Activated naive CD8-positive, alpha-beta T cell treated with anti-CD3 and anti-CD28 coated beads, Interleukin-2, amount 50 U/mL, for 16 hours (primary cell): ENCODE data around the gene ATIC.
"Not testable (repeated sequence)": the region's sequence is repeated elsewhere in the genome, so short reads cannot be mapped to it uniquely, and the experiment has no call there.

ENCODE experiments used
- DNase-seq: peaks from one replicate; pipeline ENCODE4 v3.0.0-alpha.2; 2020; ENCODE audit warnings: low read depth, low spot score

ATIC gene

DNA sequence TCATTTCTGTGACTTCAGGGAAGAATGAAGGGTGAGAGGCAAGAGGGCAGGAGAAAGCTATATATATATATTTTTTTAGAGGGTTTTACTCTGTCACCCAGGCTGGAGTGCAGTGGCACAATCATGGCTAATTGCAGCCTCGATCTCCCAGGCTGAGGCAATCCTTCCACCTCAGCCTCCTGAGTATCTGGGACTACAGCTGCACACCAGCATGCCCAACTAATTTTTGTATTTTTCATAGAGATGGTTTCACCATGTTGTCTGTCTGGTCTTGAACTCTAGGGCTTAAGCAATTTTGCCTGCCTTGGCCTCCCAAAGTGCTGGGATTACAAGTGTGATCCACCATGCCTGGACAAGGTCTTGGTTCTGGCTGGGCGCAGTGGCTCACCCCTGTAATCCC, 3.4 kb downstream of the ATIC start:
- DNase-seq: no peak

DNA sequence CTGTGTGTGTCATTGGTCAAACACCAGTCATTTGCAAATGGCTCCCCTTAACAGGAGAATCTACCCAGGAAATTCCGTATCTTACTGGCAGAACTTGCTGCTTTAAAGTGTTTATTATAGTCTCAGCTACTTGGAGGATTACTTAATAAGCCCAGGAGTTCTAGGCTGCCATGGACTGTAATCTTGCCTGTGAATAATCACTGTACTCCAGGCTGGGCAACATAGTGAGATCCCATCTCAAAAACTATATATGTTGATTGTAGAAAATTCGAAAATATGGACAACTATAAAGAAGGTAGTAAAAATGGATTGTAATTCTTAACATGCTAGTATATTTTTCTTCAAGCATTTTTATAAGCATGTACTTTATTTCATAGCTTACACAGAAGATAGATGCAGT, 4.5 kb downstream of the ATIC start:
- DNase-seq: no peak

DNA sequence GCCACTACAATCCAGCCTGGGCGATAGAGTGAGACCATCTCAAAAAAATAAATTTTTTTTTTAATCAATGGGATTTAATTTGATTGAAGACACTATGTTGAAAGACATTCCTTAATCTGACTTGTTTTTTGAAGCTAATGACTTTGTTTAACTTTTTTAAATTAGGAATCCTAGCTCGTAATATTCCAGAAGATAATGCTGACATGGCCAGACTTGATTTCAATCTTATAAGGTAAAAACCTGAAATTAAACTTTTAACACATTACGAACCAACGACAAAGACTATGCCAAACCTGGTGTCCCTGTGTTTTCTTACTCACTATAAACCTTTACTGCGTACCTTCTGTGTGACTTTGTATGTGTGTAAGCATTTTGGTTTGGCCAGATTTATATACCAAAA, 7.6 kb downstream of the ATIC start:
- no peak for DNase-seq

DNA sequence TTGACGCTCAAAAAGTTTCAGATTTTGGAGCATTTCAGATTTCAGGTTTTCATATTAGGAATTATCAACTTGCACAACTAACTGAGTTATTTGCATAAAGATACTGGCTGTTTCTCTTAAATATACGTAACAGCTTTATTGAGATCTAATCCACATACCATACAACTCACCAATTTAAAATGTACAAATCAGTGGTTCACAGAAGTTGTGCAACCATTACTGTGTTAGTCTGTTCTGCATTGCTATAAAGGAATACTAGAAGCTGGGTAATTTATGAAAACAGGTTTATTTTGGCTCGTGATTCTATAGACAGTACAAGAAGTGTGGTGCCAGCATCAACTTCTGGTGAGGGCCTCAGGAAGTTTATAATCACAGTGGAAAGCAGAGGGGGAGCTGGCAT, 8.2 kb downstream of the ATIC start:
- DNase-seq: no peak

DNA sequence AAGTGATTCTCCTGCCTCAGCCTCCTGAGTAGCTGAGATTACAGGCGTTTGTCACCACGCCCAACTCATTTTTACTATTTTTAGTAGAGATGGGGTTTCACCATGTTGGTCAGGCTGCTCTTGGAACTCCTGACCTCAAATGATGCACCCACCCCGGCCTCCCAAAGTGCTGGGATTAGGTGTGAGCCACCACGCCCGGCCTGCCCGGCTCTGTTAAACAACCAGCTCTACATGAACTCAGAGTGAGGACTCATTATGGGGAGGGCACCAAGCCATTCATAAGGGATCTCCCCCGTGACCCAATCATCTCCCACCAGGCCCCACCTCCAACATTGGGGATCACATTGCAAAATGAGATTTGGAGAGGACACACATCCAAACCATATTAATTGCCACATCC, 8.8 kb downstream of the ATIC start:
- no peak for DNase-seq

DNA sequence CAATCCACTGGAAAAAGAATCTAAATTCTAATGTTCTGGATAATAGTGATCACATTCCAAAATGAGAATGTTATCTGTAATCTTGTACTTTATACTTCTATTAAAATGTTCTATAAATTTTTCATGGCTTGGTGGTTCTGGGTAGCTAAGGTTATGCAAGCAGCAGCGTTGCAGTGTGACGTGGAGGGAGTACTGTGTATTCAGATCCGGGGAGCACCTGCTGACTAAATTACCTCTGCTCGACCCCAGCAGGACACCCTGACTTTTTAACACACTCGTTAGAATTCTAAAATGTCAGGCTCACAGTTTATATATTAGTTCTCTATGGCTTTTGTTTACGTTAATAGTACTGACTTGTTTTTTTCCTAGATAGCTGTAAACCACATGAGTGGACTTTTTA, 13.0 kb downstream of the ATIC start:
- DNase-seq: no peak

DNA sequence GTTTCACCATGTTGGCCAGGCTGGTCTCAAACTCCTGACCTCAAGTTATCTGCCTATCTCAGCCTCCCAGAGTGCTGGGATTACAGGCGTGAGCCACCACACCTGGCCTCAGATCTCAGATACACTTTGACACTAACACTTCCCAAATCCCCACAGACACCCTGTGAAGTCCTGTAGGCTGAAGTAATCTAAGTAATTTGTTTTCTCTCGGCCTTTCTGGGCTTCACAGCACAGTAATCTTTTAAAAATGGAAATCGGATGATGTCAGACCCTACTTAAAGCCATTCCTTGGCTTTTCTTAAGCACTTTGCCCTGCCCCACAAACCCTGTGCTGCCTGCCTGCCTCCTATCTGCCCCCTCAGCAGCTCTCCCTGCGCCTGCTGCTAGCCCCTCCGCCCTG, 16.2 kb downstream of the ATIC start:
- no peak for DNase-seq

DNA sequence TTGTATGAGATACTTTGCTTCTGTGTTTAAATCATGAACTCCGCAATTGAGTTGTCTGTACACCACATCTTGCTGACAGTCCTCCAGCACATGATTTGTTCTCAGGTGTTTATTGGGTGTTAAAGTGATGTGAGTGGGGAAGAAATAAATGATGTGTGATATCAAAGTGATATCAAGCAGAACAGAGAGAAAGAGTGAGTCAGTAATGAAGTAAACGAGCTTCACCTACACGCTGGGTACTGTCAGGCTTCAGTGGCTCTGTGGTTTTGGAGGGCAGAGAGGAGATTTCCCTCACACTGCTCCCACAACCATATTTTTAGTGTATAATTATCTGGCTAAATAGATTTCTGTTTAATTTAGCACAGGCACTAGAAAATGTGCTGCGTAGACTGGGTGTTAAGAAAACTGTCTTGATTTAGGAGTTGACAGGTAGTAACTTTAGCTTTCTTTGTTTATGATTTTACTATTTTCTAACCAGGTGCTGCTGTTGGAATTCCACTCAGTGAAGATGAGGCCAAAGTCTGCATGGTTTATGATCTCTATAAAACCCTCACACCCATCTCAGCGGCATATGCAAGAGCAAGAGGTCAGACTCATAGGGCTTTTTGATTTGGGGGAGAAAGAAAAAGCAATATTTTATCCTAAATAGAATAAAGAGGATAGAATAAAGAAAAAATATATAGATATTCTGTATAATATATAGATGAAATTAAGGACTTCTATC, 21.2 kb downstream of the ATIC start:
- no peak for DNase-seq

DNA sequence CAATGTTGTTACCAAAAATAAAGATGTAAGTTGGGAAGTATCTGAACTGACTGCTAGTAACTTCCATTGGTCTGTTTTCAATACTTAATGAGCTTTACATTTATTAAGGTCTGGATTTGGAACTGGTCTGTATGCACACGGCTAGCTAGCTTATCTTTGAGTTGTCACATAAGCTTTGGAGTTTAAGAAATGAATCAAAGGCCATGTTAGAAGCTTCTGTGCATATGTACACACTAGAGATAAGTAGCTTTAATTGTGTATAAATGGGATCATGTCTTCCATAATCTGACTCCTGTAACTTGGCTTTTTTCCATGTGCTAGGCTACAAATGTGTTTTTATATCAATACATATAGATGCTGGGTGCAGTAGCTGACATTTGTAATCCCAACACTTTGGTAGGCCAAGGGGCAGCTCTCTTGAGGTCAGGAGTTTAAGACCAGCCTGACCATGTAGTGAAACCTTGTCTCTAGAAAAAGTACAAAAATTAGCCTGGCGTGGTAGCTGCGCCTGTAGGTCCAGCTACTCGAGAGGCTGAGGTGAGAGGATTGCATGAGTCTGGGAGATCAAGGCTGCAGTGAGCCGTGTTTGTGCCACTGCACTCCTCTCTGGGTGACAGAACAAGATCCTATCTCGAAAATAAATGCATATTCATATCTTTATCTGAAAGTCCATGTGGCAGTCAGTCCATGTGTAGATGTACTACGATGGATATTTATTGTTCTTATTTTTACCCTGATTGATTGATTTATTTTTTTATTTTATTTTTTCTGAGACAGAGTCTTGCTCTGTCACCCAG, 27.2 kb downstream of the ATIC start:
- no peak for DNase-seq

DNA sequence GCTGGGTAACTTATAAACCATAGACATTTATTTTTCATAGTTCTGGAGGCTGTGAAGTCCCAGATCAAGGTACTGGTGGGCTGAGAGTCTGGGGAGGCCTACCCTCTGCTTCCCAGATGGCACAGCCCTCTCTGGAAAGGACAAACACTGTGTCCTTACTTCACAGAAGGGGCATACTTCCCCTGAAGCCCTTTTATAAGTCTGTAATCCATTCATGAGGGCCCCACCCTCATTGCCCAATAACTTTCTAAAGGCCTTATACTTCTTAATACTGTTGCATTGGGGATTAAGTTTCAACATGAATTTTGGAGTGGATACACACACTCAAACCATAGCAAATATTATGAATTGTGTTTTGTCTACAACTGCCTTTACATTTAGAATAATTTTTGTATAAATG, 36.0 kb downstream of the ATIC start:
- no peak for DNase-seq

DNA sequence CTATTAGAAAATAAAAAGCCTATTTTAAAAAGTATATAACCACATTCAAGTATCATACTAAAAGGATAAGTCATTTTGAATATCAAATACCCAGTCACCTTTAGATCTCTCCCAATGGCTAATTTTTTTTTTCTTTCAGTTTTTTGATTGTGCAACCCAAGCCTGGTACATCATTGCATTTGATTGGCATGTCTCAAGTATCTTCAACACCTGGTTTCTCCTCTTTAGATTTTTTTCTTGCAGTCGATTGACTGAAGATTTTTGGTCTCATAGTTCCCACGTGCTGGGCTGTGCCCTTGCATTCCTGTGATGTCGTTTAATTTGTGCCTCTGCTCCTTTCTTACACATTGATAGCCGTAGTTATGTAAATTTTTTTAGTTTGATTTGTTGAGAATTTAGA, 40.7 kb downstream of the ATIC start:
- no peak for DNase-seq

DNA sequence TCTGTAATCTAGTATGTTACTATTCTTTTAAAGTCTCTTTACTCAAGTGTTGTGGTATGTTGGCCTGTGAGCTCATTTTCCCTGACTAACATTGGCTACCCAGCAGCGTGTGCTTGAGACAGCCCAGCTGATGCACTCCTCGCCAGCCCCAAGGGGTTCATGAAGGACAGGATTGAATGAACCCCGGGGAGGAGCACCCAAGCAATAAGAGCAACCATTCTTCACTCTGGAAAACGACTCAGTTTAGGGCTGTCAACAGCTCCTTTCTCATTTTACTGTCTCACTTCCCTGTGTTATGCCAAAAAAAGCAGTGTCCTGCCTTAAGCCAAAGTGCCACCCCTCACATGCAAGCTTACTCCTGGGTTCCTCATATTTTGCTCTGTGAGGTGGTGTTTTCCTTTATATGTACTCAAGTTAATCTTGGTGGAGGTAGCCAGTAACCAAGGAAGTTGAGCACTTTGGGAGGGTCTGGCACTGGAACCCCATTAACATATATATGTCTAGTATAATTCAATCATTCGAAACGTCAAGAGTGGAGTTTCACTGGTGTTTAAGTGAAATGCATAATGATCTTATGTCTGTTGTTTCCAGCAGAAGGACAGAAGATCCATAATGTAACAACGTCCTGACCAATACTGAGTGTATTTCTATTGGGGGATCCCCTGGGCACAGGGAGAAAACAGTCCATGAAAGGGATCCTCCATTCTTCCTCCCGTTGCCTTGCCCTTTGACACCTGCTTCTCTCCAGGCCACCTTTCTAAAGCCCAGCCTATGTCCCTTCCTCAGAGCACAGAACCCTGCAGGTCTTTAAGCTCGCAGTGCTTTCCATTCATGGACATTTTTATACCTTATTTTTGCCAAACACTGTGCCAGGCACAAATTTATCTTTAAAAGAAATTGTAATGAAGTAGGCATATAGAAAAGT, 43.2 kb downstream of the ATIC start:
- no peak for DNase-seq

DNA sequence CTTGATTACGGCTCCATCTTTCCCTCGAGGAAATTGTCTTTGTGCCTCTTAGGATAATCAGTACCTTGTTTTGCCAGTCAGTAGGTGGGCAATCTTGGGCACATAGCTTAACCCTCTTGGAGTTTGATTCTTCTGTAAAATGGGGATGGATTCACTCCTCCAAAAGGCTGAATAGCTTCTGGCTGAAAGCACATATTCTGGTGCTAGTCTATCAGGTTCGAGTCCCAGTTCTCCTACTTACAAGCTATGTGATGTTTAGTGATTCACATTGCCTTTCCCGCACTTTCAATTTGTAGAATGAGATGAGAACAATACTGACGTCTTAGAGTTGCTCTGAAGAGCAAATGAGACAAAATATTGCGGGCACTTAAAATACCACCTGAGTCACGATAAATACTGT, 43.9 kb downstream of the ATIC start:
- no peak for DNase-seq

DNA sequence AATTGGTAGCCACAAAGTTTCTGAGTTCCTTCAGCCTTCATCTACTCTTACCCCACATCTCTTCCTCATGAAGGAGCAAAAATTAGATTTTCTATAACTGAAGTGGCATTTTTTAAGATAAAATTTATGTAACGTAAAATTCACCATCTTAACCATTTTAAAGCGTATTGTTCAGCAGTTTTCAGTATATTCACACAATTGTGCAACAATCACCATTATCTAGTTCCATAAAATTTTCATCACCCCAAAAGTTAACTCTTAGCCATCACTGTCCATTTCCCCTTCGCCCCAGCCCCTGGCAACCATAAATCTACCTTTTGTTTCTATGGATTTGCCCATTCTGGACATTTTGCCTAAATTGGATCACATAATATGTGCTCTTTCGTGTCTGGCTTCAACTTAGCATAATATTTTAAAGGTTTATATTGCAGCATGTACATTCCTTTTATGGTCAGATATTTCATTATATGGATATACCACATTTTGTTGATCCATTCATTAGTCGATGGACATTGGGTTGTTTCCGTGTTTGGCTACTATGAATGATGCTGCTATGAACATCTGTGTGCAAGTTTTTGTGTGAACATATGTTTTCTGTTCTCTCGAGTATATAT, 44.6 kb downstream of the ATIC start:
- DNase-seq: no peak

DNA sequence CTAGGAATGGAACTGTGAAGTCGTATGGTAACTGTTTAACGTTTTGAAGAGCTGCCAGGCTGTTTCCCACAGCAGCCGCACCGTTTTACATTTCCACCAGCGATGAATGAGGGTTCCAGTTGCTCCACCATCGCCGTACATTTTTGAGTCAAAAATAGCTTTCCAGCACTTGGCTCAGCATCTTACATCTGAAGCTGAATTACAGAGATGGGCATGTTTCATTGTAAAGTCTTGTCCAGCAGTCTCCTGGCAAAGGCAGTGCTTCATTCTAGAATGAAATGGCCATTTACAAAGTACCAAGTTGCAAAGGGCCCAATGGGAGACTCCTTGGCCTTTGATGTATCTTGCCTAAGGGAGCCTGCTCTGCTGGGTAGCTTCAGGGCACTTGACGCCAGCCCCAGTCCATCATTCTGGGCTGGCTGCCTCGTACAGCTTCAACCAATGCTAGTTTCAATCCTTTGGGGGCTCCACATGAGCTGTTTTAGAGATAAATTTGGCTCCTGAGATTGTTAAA, 45.1 kb downstream of the ATIC start:
- DNase-seq: no peak

DNA sequence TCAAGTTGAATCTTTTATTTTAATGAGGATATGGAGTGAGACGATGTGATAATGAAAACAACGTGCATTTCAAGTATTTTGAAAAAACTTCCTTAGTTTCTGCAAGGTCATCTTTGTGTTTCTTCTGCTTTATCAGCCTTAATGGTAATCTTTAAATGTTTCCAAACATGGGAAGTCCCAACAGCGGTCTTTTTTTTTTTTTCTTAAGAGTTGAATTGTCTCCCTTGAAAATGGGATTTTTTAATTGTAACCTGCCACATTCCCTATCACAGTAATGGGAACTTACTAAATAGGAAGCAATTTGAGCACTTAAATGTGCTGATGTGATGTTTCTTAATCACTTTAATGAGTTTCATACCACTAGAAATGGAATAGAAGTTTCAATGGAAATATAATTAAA, 45.8 kb downstream of the ATIC start:
- no peak for DNase-seq

DNA sequence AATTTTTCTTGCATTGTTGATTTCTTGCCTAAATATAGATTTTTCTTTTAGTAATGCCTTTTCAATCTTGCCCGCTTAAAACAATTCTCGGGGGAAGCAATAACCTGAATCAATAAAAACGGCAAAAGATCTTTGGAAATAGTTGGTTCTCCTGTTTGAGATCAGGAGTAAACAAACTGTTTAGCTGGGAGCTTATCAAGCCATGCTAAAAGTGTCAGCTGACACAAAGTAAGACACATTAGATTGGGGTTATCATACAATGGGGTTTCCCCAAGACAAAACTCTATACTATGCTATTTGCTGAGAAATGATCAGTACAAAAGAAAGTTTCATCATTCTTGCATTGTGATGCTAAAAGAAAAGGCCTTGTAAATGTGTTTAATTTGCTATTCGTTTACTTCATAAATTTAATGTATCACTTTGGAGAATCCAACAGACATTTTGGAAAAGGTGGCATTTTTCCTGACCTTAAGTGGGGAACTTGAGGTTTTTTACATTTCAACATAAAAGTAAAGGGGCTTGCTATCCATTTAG, 46.5 kb downstream of the ATIC start:
- DNase-seq: no peak

DNA sequence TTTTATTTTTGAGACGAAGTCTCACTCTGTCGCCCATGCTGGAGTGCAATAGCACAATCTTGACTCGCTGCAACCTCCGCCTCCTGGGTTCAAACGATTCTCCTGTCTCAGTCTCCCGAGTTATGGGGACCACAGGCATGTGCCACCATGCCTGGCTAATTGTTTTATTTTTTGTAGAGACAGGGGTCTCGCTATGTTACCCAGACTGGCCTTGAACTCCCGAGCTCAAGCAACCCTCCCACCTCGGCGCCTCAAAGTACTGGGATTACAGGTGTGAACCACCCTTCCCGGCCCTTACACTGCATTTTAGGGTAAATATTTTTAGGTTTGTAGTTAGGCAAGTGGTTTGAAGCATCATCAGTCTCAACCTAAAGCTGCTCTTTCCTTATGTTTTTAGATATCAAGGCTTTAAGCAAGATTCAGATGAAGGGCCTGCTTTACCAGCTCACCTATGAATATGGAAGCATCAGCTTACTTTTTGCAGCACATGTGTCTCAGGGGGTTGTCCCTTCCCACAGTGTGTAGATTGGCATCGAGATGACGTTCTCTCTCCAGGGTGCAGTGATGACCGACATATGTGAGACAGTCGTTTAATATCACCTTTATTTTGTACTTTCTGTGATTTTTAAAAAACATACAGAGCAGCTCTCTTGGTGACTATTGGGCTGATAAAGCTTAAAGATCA, 47.2 kb downstream of the ATIC start:
- no peak for DNase-seq

DNA sequence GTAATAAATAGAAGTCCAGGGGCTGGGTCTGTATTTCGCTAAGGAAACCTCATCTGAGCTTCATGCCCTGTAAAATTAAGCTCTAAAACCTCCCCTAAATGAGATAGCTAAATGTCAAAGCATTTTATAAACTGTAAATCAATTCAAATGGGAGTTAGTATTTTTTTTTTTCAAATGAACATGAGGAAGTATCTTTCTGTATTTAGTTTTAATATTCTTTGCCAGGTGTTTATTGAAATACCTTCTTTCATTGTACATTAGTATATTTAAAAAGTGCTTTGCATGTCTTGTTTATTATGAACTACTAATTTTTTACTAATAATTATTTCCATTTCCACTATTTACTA, 47.7 kb downstream of the ATIC start:
- DNase-seq: no peak

DNA sequence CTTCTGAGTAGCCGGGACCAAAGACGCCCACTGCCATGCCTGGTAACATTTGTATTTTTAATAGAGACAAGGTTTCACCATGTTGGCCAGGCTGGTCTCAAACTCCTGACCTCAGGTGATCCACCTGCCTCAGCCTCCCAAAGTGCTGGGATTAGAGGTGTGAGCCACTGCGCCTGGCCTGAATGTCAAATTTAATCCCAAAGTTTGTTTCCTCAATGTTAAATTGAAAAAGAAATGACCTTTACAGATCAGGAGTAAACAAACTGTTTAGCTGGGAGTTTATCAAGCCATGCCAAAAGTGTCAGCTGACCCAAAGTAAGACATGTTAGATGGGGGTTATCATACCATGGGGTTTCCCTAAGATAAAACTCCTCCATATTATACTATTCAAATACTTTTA, 48.2 kb downstream of the ATIC start:
- DNase-seq: not testable (repeated sequence)

DNA sequence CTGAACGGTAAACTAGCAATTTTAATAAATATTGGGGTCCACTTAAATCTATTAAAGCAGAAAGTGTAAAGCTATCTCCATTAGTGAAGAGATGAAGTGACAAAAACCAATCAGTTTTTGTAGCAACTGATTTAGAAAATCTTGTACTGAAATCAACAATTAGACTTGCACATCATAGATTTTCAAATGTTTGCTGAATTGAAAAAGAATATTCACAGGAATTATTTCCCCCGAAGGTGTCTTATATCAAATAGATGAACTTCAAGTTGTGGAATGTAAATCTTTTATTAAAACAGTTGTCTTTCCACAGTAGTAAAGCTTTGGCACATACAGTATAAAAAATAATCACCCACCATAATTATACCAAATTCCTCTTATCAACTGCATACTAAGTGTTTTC, 48.7 kb downstream of the ATIC start:
- DNase-seq: no peak
